ENCODE data around the gene GYPE.
"Not testable (repeated sequence)": the region's sequence is repeated elsewhere in the genome, so short reads cannot be mapped to it uniquely, and the experiment has no call there.

Gene GYPE

DNA sequence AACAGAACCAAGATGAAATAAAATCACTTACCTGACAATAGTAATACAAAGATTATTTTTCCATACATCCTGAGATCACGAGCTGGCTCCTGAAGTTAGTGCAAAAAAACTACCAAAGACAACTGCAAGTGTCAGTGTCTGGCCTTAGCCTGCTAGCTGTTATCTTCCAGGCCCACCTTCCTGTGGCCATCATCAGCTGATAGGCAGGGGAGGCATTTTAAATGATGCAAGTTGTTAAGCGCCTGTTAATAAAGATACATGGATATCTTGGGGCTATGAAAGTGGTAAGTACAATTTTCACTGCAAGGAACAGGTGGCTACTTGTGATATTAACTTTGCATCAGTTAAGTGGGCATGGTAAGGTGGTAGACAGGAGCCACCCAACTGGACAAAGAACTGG lies at the start of gene GYPE:
Gene GYPE (minus strand): TSS at position 120 of the 400 bp plus-strand sequence. CDS start 52 bp downstream, at position 68.
- not testable (repeated sequence) for H3K9ac ChIP-seq (ENCODE audit: low read length); H3K27ac ChIP-seq (ENCODE audit: low read depth, low read length); H3K27me3 ChIP-seq (ENCODE audit: control insufficient read depth, insufficient read depth, low read length); H3K4me1 ChIP-seq (ENCODE audit: control insufficient read depth, insufficient read depth, low read length); H3K4me3 ChIP-seq (ENCODE audit: low read length); H3K36me3 ChIP-seq (ENCODE audit: control insufficient read depth, insufficient read depth, low read length)

DNA sequence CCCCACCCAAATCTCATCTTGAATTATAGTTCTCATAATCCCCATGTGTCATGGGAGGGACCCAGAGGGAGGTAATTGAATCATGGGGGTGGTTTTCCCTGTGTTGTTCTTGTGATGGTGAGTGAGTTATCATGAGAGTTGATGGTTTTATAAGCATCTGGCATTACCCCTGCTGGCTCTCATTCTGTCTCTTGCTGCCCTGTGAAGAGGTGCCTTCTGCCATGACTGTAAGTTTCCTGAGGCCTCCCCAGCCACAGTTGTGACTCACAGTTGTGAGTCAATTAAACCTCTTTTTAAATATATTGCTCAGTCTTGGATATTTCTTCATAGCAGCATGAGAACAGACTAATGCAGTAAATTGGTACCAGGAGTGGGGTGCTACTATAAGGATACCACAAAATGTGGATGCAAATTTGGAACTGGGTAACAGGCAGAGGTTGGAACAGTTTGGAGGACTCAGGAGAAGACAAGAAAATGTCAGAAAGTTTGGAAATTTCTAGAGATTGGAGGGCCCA lies 46.2 kb upstream of the GYPE start:
- not testable (repeated sequence) for H3K27ac ChIP-seq (ENCODE audit: low read depth, low read length); H3K27me3 ChIP-seq (ENCODE audit: control insufficient read depth, insufficient read depth, low read length); H3K4me3 ChIP-seq (ENCODE audit: low read length); H3K9ac ChIP-seq (ENCODE audit: low read length); H3K4me1 ChIP-seq (ENCODE audit: control insufficient read depth, insufficient read depth, low read length); H3K36me3 ChIP-seq (ENCODE audit: control insufficient read depth, insufficient read depth, low read length)

DNA sequence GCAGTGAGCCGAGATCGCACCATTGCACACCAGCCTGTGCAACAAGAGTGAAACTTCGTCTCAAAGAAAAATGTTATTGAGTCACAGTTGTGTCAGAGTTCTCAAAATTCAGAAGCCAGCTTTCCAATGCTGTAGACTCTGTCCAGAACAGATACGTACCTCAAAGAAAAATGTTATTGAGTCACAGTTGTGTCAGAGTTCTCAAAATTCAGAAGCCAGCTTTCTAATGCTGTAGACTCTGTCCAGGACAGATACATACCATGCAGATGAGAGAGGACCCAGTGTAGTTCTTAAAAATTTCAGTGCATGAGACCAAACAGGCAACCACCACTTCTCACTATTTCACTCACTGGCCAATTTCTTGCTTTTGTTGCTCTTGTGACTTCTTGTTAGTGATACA lies 45.6 kb upstream of the GYPE start:
- H3K36me3 ChIP-seq (ENCODE audit: control insufficient read depth, insufficient read depth, low read length): not testable (repeated sequence)

DNA sequence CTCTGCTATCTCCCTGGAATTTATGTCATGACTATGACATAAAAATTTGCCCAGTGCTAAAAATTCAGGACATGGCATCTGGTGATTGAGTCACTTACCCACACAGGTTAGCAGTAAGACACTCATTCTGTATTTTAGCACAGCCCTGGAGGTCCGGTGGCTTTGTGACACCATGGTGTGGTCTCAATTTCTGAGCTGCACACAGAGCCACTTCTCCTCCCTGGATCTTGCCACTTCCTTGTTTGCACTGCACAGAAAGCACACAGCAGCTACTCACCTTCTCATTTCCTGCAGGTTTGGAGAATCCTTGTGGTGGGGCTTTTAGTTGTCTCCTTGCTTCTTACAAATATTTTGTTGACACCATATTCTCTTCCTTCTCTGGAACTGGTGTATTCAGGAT lies 44.8 kb upstream of the GYPE start:
- H3K4me3 ChIP-seq (ENCODE audit: low read length); H3K9ac ChIP-seq (ENCODE audit: low read length); H3K4me1 ChIP-seq (ENCODE audit: control insufficient read depth, insufficient read depth, low read length); H3K27me3 ChIP-seq (ENCODE audit: control insufficient read depth, insufficient read depth, low read length); H3K27ac ChIP-seq (ENCODE audit: low read depth, low read length); H3K36me3 ChIP-seq (ENCODE audit: control insufficient read depth, insufficient read depth, low read length): not testable (repeated sequence)

More for the DNA sequence above, 45.6 kb upstream of the GYPE start:
- H3K27me3 ChIP-seq (ENCODE audit: control insufficient read depth, insufficient read depth, low read length); H3K4me1 ChIP-seq (ENCODE audit: control insufficient read depth, insufficient read depth, low read length); H3K4me3 ChIP-seq (ENCODE audit: low read length); H3K9ac ChIP-seq (ENCODE audit: low read length); H3K27ac ChIP-seq (ENCODE audit: low read depth, low read length): not testable (repeated sequence)

DNA sequence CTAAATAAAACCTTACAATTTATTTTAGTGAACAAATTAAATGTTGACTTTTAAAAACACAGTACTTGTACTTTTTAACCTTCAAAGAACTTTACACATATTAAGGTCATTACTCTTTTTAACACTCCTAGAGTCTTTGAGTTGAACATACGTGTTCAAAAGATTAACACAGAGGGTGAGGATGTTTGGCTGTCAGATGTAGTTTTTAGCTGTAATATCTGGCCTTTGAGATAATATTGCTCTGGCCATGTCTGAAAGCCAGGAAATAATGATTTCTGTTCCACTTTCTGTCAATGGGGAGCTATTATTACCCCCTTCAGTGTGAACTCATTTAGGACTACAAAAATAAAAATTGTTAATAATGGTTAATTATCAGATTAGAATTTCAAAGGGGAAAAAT lies 42.1 kb upstream of the GYPE start:
- not testable (repeated sequence) for H3K36me3 ChIP-seq (ENCODE audit: control insufficient read depth, insufficient read depth, low read length); H3K9ac ChIP-seq (ENCODE audit: low read length); H3K4me1 ChIP-seq (ENCODE audit: control insufficient read depth, insufficient read depth, low read length)

DNA sequence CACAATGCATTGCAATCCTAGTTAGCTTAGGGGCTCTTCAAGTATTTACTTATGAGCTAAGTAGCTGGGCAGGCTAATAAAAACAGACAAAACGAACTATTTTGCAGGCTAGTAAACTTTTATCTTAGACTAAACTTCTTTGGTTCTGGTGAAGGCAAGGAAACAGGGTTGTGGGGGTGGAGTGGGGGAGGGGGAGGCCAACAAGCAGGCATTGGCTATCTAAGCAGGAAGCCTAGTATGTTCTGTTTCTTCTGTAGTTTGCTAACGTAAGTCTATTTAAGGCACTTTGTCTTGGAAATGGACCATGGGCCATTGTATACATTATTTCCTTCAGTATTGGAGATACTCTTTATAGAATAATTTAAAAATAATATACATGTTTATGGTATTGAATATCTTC lies 35.3 kb upstream of the GYPE start:
- not testable (repeated sequence) for H3K36me3 ChIP-seq (ENCODE audit: control insufficient read depth, insufficient read depth, low read length); H3K4me1 ChIP-seq (ENCODE audit: control insufficient read depth, insufficient read depth, low read length); H3K4me3 ChIP-seq (ENCODE audit: low read length); H3K27me3 ChIP-seq (ENCODE audit: control insufficient read depth, insufficient read depth, low read length); H3K9ac ChIP-seq (ENCODE audit: low read length); H3K27ac ChIP-seq (ENCODE audit: low read depth, low read length)

More for the DNA sequence above, 42.1 kb upstream of the GYPE start:
- H3K27me3 ChIP-seq (ENCODE audit: control insufficient read depth, insufficient read depth, low read length); H3K4me3 ChIP-seq (ENCODE audit: low read length); H3K27ac ChIP-seq (ENCODE audit: low read depth, low read length): not testable (repeated sequence)

DNA sequence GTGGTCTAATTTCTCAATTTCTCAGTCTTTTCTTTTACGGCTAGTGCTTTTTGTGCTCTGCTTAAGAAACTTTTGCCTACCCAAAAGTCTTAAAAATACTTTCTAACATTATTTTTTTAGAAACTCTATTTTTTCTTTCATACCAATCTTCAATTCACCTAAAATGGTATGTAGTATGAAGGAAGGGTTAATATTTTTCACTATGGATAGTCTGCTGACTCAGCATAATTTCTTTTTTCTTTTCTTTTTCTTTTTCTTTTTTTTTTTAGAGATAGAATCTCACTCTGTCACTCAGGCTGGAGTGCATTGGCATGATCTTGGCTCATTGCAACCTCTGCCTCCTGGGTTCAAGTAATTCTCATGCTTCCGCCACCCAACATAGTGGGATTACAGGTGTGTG lies 34.2 kb upstream of the GYPE start:
- Histone ChIP-seq H3K9ac (ENCODE audit: low read length) (no peak overlapping the region), H3K27ac (ENCODE audit: low read depth, low read length) (no peak overlapping the region), H3K4me1 (ENCODE audit: control insufficient read depth, insufficient read depth, low read length) (no peaks in the 10 kb centered on the region), H3K27me3 (ENCODE audit: control insufficient read depth, insufficient read depth, low read length) (no peaks in the 10 kb centered on the region), H3K4me3 (ENCODE audit: low read length) (no peak overlapping the region), H3K36me3 (ENCODE audit: control insufficient read depth, insufficient read depth, low read length) (no peaks in the 10 kb centered on the region)

DNA sequence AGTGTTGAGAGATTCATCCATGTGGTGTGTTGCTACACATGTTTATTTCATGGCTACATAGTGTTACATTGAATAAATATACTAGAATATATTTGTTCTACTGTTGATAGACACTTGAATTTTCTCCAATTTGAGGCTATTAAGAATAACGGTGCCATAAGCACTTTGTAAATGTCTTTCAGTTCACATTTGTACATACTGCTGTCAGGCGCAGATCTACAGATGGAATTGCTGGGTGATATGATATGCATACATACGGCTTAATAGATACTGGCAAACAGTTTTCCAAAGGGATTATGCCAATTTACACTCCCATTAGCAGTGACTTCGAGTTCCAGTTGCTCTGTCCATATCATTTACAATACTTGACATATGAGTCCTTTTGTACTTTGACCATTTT lies 33.5 kb upstream of the GYPE start:
- H3K4me1 ChIP-seq (ENCODE audit: control insufficient read depth, insufficient read depth, low read length); H3K4me3 ChIP-seq (ENCODE audit: low read length); H3K9ac ChIP-seq (ENCODE audit: low read length); H3K27ac ChIP-seq (ENCODE audit: low read depth, low read length); H3K27me3 ChIP-seq (ENCODE audit: control insufficient read depth, insufficient read depth, low read length); H3K36me3 ChIP-seq (ENCODE audit: control insufficient read depth, insufficient read depth, low read length): not testable (repeated sequence)

DNA sequence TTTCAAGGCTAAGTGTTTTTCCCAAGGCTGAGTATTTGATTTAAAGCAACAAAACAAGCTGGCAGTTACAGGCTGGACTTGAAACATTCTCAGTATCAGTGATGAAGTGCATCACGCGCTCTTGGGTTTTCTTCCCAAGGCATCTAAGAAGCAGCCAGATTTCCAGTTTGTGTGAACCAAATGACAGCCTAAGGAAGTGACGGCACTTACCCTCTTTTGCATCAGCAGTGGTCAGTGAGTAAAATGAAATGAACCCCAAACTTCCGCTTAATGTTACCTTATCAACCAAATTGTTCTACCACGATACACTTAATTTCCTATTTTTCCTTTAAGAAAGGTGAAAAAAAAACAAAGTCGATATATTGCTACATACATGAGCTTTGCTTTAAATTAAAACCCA lies 15.8 kb upstream of the GYPE start:
- no peaks in the 10 kb centered on the region for H3K4me1 ChIP-seq (ENCODE audit: control insufficient read depth, insufficient read depth, low read length)
- no peak overlapping the region for H3K27ac ChIP-seq (ENCODE audit: low read depth, low read length)
- no peaks in the 10 kb centered on the region for H3K36me3 ChIP-seq (ENCODE audit: control insufficient read depth, insufficient read depth, low read length)
- no peaks in the 10 kb centered on the region for H3K27me3 ChIP-seq (ENCODE audit: control insufficient read depth, insufficient read depth, low read length)
- H3K9ac ChIP-seq (ENCODE audit: low read length): no peak overlapping the region
- no peak overlapping the region for H3K4me3 ChIP-seq (ENCODE audit: low read length)

DNA sequence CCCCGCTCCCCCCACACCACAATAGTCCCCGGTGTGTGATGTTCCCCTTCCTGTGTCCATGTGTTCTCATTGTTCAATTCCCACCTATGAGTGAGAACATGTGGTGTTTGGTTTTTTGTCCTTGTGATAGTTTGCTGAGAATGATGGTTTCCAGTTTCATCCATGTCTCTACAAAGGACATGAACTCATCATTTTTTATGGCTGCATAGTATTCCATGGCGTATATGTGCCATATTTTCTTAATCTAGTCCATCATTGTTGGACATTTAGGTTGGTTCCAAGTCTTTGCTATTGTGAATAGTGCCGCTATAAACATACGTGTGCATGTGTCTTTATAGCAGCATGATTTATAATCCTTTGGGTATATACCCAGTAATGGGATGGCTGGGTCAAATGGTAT lies 11.1 kb upstream of the GYPE start:
- H3K4me1 ChIP-seq (ENCODE audit: control insufficient read depth, insufficient read depth, low read length); H3K36me3 ChIP-seq (ENCODE audit: control insufficient read depth, insufficient read depth, low read length); H3K27ac ChIP-seq (ENCODE audit: low read depth, low read length); H3K27me3 ChIP-seq (ENCODE audit: control insufficient read depth, insufficient read depth, low read length); H3K4me3 ChIP-seq (ENCODE audit: low read length); H3K9ac ChIP-seq (ENCODE audit: low read length): not testable (repeated sequence)

DNA sequence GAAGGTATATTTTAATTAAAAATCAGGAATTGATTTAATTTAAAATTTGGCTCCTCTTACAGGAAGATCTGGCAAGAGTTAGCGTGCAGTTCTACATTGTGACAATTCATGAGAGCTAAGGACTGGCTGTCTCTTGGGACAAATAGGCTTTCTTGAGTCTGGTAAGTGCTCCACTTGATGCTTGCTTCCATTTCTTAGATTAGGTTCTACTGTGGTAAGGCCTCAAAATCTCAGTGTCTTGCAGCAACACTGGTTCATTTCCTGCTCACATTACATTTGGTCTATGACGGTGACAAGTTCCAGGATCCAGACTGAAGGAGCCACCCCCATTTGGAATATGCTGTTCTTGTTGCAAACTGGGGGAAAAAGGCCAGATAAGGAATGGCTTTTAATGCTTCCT lies 7.1 kb upstream of the GYPE start:
- H3K4me3 ChIP-seq (ENCODE audit: low read length): peak overlapping the region; percentile 21
- H3K36me3 ChIP-seq (ENCODE audit: control insufficient read depth, insufficient read depth, low read length); H3K27ac ChIP-seq (ENCODE audit: low read depth, low read length); H3K9ac ChIP-seq (ENCODE audit: low read length); H3K4me1 ChIP-seq (ENCODE audit: control insufficient read depth, insufficient read depth, low read length); H3K27me3 ChIP-seq (ENCODE audit: control insufficient read depth, insufficient read depth, low read length): not testable (repeated sequence)

DNA sequence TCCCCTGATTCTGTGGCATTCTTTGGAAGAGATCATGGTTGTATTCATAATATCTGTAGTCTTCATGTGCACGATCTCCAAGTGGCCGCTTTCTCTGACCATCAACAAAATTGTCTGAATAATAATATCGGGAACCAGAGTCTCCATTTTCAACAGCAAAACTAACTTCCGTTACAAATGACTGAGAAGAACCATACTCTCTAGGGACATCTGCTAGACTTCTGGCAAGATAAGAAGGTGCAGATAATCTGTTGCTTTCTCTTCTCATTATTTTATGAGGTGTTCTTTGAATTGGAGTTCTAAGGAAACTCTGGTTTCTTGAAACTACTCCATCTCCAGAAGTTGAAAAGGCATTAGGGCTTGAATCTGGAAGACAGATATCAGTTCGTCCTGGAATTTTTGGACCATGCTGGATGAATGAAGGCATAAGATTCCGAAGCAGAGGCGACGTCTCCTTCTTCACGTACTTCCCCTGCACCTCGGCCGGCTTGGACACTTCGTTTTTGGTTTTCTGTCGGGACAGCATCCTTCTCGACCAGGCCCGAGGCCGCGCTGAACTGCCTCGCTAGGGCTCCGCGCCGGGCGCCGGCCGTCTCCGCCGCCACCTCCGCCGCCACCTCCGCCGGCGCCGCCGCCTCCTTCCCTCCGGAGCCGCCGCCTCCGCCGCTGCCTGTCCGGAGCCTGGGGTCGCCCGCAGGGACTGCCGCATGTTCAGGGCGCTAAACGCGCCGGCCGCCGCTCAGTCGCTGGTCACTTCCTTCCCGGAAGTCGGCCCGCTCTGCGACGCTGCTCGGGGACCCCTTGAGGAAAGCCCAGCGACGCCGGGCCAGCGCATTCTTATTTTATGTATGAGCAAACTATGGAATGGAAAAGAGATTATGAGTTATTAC lies 6.4 kb upstream of the GYPE start:
- not testable (repeated sequence) for H3K9ac ChIP-seq (ENCODE audit: low read length); H3K36me3 ChIP-seq (ENCODE audit: control insufficient read depth, insufficient read depth, low read length); H3K27ac ChIP-seq (ENCODE audit: low read depth, low read length); H3K27me3 ChIP-seq (ENCODE audit: control insufficient read depth, insufficient read depth, low read length); H3K4me1 ChIP-seq (ENCODE audit: control insufficient read depth, insufficient read depth, low read length)
- H3K4me3 ChIP-seq (ENCODE audit: low read length): peak overlapping the region; percentile 21

DNA sequence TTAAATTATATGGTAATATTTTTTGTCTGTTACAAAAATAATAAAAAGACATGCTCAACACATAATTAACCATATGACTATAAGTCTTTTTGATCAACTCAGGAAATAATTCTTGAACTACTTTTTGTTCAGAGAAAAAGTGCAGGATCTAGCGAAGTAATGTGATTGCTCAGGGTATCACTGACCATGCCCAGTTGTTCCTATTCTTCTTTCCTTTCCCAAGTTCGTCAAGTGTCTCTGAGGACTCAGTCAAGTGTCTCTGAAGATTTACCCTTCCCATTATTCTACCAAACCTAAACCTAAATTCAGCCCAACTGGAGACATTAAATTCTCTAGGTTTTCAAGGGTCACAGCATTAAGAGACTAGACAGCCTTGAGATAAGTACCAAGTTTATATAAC lies 5.5 kb upstream of the GYPE start:
- not testable (repeated sequence) for H3K27me3 ChIP-seq (ENCODE audit: control insufficient read depth, insufficient read depth, low read length); H3K4me1 ChIP-seq (ENCODE audit: control insufficient read depth, insufficient read depth, low read length); H3K9ac ChIP-seq (ENCODE audit: low read length); H3K27ac ChIP-seq (ENCODE audit: low read depth, low read length); H3K36me3 ChIP-seq (ENCODE audit: control insufficient read depth, insufficient read depth, low read length); H3K4me3 ChIP-seq (ENCODE audit: low read length)

Data from rectal smooth muscle tissue (tissue), 1 donor.